OCI-LY7 (cell line): ENCODE measurements around the gene CREB3L1. TPM values are rescaled to one million over a fixed set of nuclear protein-coding genes. Genes with fewer than 3 reads are reported as not detected.

ENCODE experiments used
- BruUV-seq: library from RNA; stranded (reverse); fragments of 400-500 nt; replicated peaks from 2 replicates; lab custom pipeline; 2021; lab: Mats Ljungman, UMichigan
- CTCF ChIA-PET: fragments of 300-600 bp; sonication (Branson Sonifier 250); formaldehyde crosslinking; loops from one replicate; lab custom pipeline; 2022; ENCODE audit warnings: antibody characterized with exemption; ENCODE audit not compliant: unreplicated experiment; lab: Charles Lee
- POLR2A ChIA-PET: fragments of 300-600 bp; sonication (Branson Sonifier 250); formaldehyde crosslinking; loops from one replicate; lab custom pipeline; 2022; ENCODE audit warnings: antibody characterized with exemption; lab: Charles Lee
- DNase-seq: peaks from one replicate; pipeline ENCODE4 v3.0.0-alpha.2; 2015; ENCODE audit warnings: low spot score
- H2AFZ ChIP-seq: fragments of 200-600 bp; sonication (generic), shearing (Covaris generic); 2 replicates; pipeline ENCODE4 v1.6.1; 2014; ENCODE audit warnings: mild to moderate bottlenecking, antibody characterized with exemption, low read length, moderate library complexity
- H3K27ac ChIP-seq: fragments of 200-600 bp; sonication (generic); 2 replicates; pipeline ENCODE4 v1.5.1; 2014; ENCODE audit warnings: mixed run types, low read depth, mild to moderate bottlenecking, moderate library complexity, low read length, inconsistent platforms; ENCODE audit not compliant: poor library complexity, severe bottlenecking
- H3K36me3 ChIP-seq: fragments of 200-600 bp; sonication (generic); 2 replicates; pipeline ENCODE4 v1.6.1; 2014; ENCODE audit warnings: mild to moderate bottlenecking, antibody characterized with exemption, low read length, moderate library complexity, mixed read lengths; ENCODE audit not compliant: insufficient read depth
- H3K4me1 ChIP-seq: fragments of 200-600 bp; sonication (generic); 2 replicates; pipeline ENCODE4 v1.5.1; 2014; ENCODE audit warnings: mild to moderate bottlenecking, low read length; ENCODE audit not compliant: insufficient read depth, poor library complexity, severe bottlenecking
- H3K4me2 ChIP-seq: fragments of 200-600 bp; sonication (generic); 2 replicates; pipeline ENCODE4 v1.6.1; 2014; ENCODE audit warnings: mild to moderate bottlenecking, low read length
- H3K4me3 ChIP-seq: fragments of 200-600 bp; sonication (generic); 2 replicates; pipeline ENCODE4 v1.5.1; 2014; ENCODE audit warnings: mild to moderate bottlenecking, low read depth, low read length; ENCODE audit not compliant: poor library complexity, severe bottlenecking
- H3K79me2 ChIP-seq: fragments of 200-600 bp; sonication (generic); 2 replicates; pipeline ENCODE4 v1.6.1; 2016; ENCODE audit warnings: low read depth, mild to moderate bottlenecking, low read length, moderate library complexity, mixed read lengths; ENCODE audit not compliant: insufficient read depth
- H3K9me2 ChIP-seq: fragments of 200-600 bp; sonication (generic); 2 replicates; pipeline ENCODE4 v1.6.1; 2016; ENCODE audit warnings: mild to moderate bottlenecking, low read length, mixed read lengths; ENCODE audit not compliant: insufficient read depth
- H3K9me3 ChIP-seq: fragments of 200-600 bp; sonication (generic); 2 replicates; pipeline ENCODE4 v1.6.1; 2014; ENCODE audit warnings: mild to moderate bottlenecking, mixed run types, low read length, mixed read lengths
- H4K20me1 ChIP-seq: fragments of 200-600 bp; sonication (generic); 2 replicates; pipeline ENCODE4 v1.6.1; 2014; ENCODE audit warnings: mild to moderate bottlenecking, antibody characterized with exemption, low read length, moderate library complexity, mixed read lengths; ENCODE audit not compliant: insufficient read depth
- EZH2phosphoT487 ChIP-seq: fragments of 200-600 bp; sonication (generic); IDR thresholded peaks from 2 replicates; pipeline ENCODE4 v1.6.1; 2018; ENCODE audit warnings: low read depth, borderline replicate concordance, mild to moderate bottlenecking, mixed run types, antibody characterized with exemption, low read length, moderate library complexity, mixed read lengths
- intact Hi-C: fragments of 100-400 bp; cut with micrococcal nuclease; formaldehyde crosslinking; loops from one replicate; pipeline ENCODE4 v1.10.0; 2022; ENCODE audit not compliant: unreplicated experiment
- total RNA-seq, 2 experiments: library from RNA; depleted of rRNA in 1 of 2; stranded (reverse); fragments of >200 nt in 1 of 2; shearing (Covaris generic) in 1 of 2; gene quantifications; 2 replicates each; pipeline ENCODE4 v1.2.3, GENCODE V29; 2014 to 2022
- TF ChIP-seq, protein P1 (sequence below): fragments of 200-600 bp; sonication (generic); conservative IDR thresholded peaks from 2 replicates; pipeline ENCODE4 v1.5.1; 2014; ENCODE audit warnings: mild to moderate bottlenecking, antibody characterized with exemption, low read length, moderate library complexity, mixed read lengths

Gene CREB3L1
- total RNA-seq, 2 experiments from 2014 or later: 0.17 TPM; not detected in 1

DNA sequence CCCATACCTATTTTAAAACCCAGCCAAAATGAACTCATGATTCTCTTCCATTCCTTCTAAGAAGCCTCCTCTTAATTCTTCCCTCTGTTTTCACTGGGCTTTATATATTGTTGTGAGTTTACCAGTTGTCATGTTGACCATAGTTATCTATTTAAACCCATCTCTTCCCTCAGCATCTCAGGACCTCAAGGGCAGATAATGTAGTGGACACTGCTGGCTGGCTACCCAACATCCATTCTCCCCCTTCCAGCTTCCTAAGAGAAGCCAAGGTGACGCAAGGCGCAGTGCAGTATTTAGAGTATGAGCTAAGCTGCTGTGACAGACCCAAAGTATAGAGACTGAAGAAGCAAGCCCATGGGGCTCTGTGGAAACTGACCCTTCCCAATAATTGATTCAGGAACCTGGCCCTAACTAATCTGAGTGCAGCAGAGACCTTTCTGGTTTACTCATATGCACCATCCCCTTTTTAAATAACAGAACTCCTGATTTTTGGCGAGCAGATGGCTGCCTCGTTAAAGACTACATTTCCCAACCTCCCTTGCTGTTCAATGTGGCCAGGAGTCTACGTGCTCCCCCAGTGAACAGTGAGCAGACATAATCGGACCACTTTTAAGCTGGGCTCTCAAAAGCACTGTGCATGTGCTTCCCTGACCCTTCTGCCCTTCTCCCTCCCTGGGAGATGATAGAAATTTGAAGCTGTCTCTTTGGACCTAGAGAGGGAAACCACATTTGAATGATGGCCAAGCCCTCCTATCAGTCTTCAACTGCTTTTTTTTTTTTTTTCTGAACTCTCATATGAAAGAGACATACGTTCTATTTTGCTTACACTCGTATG lies 28.1 kb upstream of the CREB3L1 start:
- TF ChIP-seq, protein P1, sequence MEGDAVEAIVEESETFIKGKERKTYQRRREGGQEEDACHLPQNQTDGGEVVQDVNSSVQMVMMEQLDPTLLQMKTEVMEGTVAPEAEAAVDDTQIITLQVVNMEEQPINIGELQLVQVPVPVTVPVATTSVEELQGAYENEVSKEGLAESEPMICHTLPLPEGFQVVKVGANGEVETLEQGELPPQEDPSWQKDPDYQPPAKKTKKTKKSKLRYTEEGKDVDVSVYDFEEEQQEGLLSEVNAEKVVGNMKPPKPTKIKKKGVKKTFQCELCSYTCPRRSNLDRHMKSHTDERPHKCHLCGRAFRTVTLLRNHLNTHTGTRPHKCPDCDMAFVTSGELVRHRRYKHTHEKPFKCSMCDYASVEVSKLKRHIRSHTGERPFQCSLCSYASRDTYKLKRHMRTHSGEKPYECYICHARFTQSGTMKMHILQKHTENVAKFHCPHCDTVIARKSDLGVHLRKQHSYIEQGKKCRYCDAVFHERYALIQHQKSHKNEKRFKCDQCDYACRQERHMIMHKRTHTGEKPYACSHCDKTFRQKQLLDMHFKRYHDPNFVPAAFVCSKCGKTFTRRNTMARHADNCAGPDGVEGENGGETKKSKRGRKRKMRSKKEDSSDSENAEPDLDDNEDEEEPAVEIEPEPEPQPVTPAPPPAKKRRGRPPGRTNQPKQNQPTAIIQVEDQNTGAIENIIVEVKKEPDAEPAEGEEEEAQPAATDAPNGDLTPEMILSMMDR: no peak
- TF ChIP-seq EZH2phosphoT487: no peak
- peak overlapping the region; percentile 6; the same call in 1 of the 2 replicates for H2AFZ ChIP-seq
- no peaks in the 10 kb centered on the region for H3K9me2 ChIP-seq
- ChIA-PET CTCF (no interaction called here), POLR2A (interaction anchor here (0.6 to 0.8 kb wide), 2 partner anchors 43 to 112 kb away, joined by 3 read pairs; no protein-coding TSS in a partner anchor)
- H3K79me2 ChIP-seq: no peaks in the 10 kb centered on the region
- no peak overlapping the region for H3K4me2 ChIP-seq
- no peaks in the 10 kb centered on the region for H4K20me1 ChIP-seq
- no peak for DNase-seq
- intact Hi-C loops: no loop called here
- no peaks in the 10 kb centered on the region for H3K4me1 ChIP-seq
- no peaks in the 10 kb centered on the region for H3K36me3 ChIP-seq
- H3K9me3 ChIP-seq: no peaks in the 10 kb centered on the region
- BruUV-seq: no TSS peak
- H3K4me3 ChIP-seq: no peak overlapping the region
- H3K27ac ChIP-seq: no peak overlapping the region

- H3K27ac ChIP-seq: no peak overlapping the region
- ChIA-PET CTCF (interaction anchor here (0.6 kb wide), 1 partner anchor 57 kb away, joined by 3 read pairs; no protein-coding TSS in a partner anchor), POLR2A (interaction anchor here (0.6 to 0.8 kb wide), 2 partner anchors 42 to 65 kb away, joined by 3 read pairs; no protein-coding TSS in a partner anchor)
- BruUV-seq: no TSS peak
- DNase-seq: no peak
- no peak overlapping the region for H3K4me3 ChIP-seq
- peak overlapping the region; percentile 6; the same call in 1 of the 2 replicates for H2AFZ ChIP-seq
- TF ChIP-seq EZH2phosphoT487: no peak
- no peaks in the 10 kb centered on the region for H3K36me3 ChIP-seq
- no peaks in the 10 kb centered on the region for H3K9me3 ChIP-seq
- no peaks in the 10 kb centered on the region for H3K79me2 ChIP-seq
- no peak overlapping the region for H3K4me2 ChIP-seq
- no peaks in the 10 kb centered on the region for H3K4me1 ChIP-seq
- no peaks in the 10 kb centered on the region for H4K20me1 ChIP-seq
- no peaks in the 10 kb centered on the region for H3K9me2 ChIP-seq
- intact Hi-C loops: no loop called here
Measured at GRCh38 chr11:46249938-46250744, 27.3 kb upstream of the CREB3L1 start.

- Histone ChIP-seq H3K9me2 (no peaks in the 10 kb centered on the region), H3K79me2 (no peaks in the 10 kb centered on the region), H3K4me3 (no peak overlapping the region), H3K36me3 (no peaks in the 10 kb centered on the region), H2AFZ (no peak overlapping the region), H3K4me2 (no peak overlapping the region), H4K20me1 (no peaks in the 10 kb centered on the region), H3K4me1 (no peaks in the 10 kb centered on the region), H3K27ac (no peak overlapping the region), H3K9me3 (no peaks in the 10 kb centered on the region)
- ChIA-PET CTCF (interaction anchor here (0.6 kb wide), 1 partner anchor 57 kb away, joined by 3 read pairs; no protein-coding TSS in a partner anchor), POLR2A (interaction anchor here (1.8 kb wide), 1 partner anchor 8 kb away, joined by 4 read pairs; no protein-coding TSS in a partner anchor)
- no TSS peak for BruUV-seq
- intact Hi-C loops: no loop called here
- TF ChIP-seq, protein P1: no peak
- TF ChIP-seq EZH2phosphoT487: no peak
- no peak for DNase-seq
Measured at GRCh38 chr11:46250745-46251052, 26.8 kb upstream of the CREB3L1 start.
